NCI-H748 (cell line): Measurements from ENCODE around the gene GP9.
A peak's percentile ranks its signal among the peaks of the same experiment; 100 is the strongest.
"Not testable (repeated sequence)": the region's sequence is repeated elsewhere in the genome, so short reads cannot be mapped to it uniquely, and the experiment has no call there.

Source experiments
- DNase-seq: peaks from one replicate; lab custom pipeline; 2025; ENCODE audit not compliant: unreplicated experiment; lab: John Stamatoyannopoulos, UW

Gene GP9

GRCh38 chr3:129047553-129047839, 13.1 kb upstream of the GP9 start:
- no peak for DNase-seq

- DNase-seq: no peak
Measured at GRCh38 chr3:129050556-129051295, 9.9 kb upstream of the GP9 start.

- no peak for DNase-seq
Measured at GRCh38 chr3:129051871-129052340, 8.7 kb upstream of the GP9 start.

GRCh38 chr3:129052675-129053074, 7.9 kb upstream of the GP9 start:
- no peak for DNase-seq

- no peak for DNase-seq
Measured at GRCh38 chr3:129054605-129055104, 5.9 kb upstream of the GP9 start.

- no peak for DNase-seq
Measured at GRCh38 chr3:129056451-129057173, 4.0 kb upstream of the GP9 start.

- no peak for DNase-seq
Measured at GRCh38 chr3:129057249-129057648, 3.3 kb upstream of the GP9 start.

GRCh38 chr3:129058441-129059200, 2.0 kb upstream of the GP9 start:
- DNase-seq: no peak

- no peak for DNase-seq
Measured at GRCh38 chr3:129059311-129059958, 1.1 kb upstream of the GP9 start.

- no peak for DNase-seq
Measured at GRCh38 chr3:129061023-129061887, 676 bp downstream of the GP9 start.

GRCh38 chr3:129061888-129062834, 1.6 kb downstream of the GP9 start:
- no peak for DNase-seq

GRCh38 chr3:129063091-129063640, 2.6 kb downstream of the GP9 start:
- DNase-seq: no peak

GRCh38 chr3:129063841-129064482, 3.4 kb downstream of the GP9 start:
- no peak for DNase-seq

- no peak for DNase-seq
Measured at GRCh38 chr3:129065016-129065719, 4.6 kb downstream of the GP9 start.

GRCh38 chr3:129065720-129066073, 5.1 kb downstream of the GP9 start:
- no peak for DNase-seq

GRCh38 chr3:129067719-129068118, 7.1 kb downstream of the GP9 start:
- not testable (repeated sequence) for DNase-seq

- DNase-seq: peak; percentile 29
Measured at GRCh38 chr3:129068291-129068886, 7.8 kb downstream of the GP9 start.
